Neuron (in vitro differentiated cells): ENCODE results near the gene TNFRSF19.

Source experiments
- H2AFZ ChIP-seq: one replicate; pipeline ENCODE4 v1.6.1; 2013; ENCODE audit warnings: low read depth, mild to moderate bottlenecking, inconsistent platforms, low read length, moderate library complexity
- H3K27me3 ChIP-seq: one replicate; pipeline ENCODE4 v1.6.1; 2013; ENCODE audit warnings: low read length; ENCODE audit not compliant: insufficient read depth
- H3K36me3 ChIP-seq: one replicate; pipeline ENCODE4 v1.6.1; 2013; ENCODE audit warnings: low read length; ENCODE audit not compliant: insufficient read depth
- H3K4me1 ChIP-seq: one replicate; pipeline ENCODE4 v1.6.1; 2013; ENCODE audit warnings: low read length; ENCODE audit not compliant: insufficient read depth
- H3K4me3 ChIP-seq: 2 replicates; pipeline ENCODE4 v1.5.1; 2013; ENCODE audit warnings: mild to moderate bottlenecking, low read length, moderate library complexity
- H3K9me3 ChIP-seq: one replicate; pipeline ENCODE4 v1.6.1; 2013; ENCODE audit warnings: low read length

The TNFRSF19 gene

DNA sequence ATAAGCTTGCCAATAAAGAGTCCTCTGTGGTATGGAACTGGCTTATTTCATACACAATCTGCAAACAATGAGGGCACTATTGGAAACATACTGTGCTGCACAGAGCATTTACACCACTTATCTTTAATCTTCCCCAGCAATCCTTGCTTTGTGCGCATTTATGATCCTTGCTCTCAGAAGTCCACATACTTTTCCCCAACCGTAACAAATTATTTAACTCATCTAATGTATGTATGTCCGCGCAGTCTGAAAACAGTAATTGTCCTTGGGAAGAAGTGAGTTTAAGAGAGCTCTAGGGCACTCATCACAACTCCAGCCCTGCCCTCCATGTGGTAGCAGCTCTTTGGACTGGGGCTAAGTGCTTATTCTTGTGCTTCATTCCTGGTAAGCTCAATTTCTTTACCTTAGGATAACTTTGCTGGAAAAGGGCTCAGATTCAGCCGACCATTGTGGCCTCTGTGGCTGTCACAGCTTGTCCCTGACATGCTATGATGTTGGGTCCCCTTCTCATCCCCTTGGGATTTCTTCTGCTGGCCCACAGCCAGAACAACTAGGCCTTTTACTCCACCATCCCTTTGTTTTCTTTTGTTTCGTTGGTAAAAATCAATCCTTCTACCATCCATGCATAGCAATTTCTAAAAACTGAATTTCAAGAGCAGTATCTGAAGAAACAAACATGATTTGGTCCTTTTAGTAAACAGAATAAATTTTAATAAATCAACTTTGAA lies 152.7 kb downstream of the TNFRSF19 start:
- H3K4me3 ChIP-seq: no peak overlapping the region
- no peak overlapping the region for H2AFZ ChIP-seq
- no peaks in the 10 kb centered on the region for H3K27me3 ChIP-seq
- no peaks in the 10 kb centered on the region for H3K36me3 ChIP-seq
- H3K4me1 ChIP-seq: peaks cover 2% of the 10 kb centered on the region
- no peaks in the 10 kb centered on the region for H3K9me3 ChIP-seq

DNA sequence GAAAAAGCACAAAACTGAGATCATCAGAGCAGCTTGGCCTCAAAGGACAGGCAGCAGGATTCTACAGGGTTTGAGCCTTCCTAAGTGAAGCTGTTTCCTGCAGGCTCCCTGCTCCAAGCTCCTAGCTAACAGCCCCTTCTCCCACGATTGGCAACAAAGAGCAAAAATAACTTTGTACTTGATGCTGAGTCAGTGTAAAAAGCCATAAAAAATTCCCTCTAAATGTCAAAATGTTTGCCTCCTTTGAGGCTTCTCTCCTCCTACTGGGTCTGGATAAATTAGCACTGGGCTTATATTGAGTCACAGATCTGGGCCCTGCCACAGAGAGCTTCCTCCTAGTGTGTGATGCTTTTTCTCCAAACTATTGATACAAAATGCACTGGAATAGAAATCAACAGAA lies 153.3 kb downstream of the TNFRSF19 start:
- H3K4me3 ChIP-seq: no peak overlapping the region
- H3K9me3 ChIP-seq: no peaks in the 10 kb centered on the region
- no peak overlapping the region for H2AFZ ChIP-seq
- H3K27me3 ChIP-seq: no peaks in the 10 kb centered on the region
- peaks cover 2% of the 10 kb centered on the region for H3K4me1 ChIP-seq
- H3K36me3 ChIP-seq: no peaks in the 10 kb centered on the region

DNA sequence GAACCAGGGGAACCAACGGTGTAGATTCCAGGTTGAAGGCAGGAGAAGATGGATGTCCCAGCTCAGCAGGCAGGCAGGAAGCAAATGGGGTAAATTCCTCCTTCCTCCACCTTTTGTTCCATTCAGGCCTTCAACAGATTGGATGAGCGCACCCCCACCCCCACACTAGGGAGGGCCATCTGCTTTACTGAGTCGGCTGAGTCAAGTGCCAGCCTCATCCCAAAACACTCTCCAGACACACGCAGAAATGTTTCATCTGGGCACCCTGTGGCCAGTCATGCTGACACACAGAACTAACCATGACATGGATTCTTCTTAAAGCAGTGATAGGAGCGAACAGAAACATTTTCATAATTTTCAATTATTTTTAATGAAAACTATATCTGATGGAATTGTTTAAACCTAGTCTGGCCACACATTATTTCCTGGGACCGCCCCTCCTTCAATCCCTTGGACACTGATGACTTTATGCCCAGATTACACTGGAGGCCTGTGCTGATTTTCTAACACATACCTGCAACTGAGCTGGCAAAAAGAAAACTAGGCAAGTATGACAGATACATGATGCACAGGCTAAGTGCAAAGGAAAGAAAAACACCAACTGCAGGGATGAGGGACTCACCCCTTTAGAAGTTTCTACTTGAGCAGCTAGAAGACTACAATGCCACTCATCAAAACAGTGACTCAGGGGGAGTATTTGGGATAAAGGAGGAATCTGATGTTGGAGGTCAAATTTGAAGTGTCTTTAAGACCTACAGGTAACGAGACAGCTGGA lies 154.2 kb downstream of the TNFRSF19 start:
- peaks cover 2% of the 10 kb centered on the region for H3K4me1 ChIP-seq
- no peak overlapping the region for H2AFZ ChIP-seq
- H3K36me3 ChIP-seq: no peaks in the 10 kb centered on the region
- no peaks in the 10 kb centered on the region for H3K27me3 ChIP-seq
- H3K9me3 ChIP-seq: no peaks in the 10 kb centered on the region
- no peak overlapping the region for H3K4me3 ChIP-seq
